Activated CD4-positive, alpha-beta T cell treated with anti-CD3 and anti-CD28 coated beads, Interleukin-2, Interleukin-4, amounts not matched to agents 100 ng/mL and 50 ng/mL, durations not matched to agents 16 hours and 8 hours (primary cell): Measurements from ENCODE around the gene IFNAR1.
A peak's percentile ranks its signal among the peaks of the same experiment; 100 is the strongest.
"Not testable (repeated sequence)": the region's sequence is repeated elsewhere in the genome, so short reads cannot be mapped to it uniquely, and the experiment has no call there.

Experiments
- DNase-seq: peaks from one replicate; pipeline ENCODE4 v3.0.0-alpha.2; 2020; ENCODE audit warnings: low spot score

IFNAR1 gene

GRCh38 chr21:33308586-33309490 lies 15.9 kb upstream of the IFNAR1 start:
- DNase-seq, result no peak

- DNase-seq, result no peak
Observed at GRCh38 chr21:33309778-33310177, 15.0 kb upstream of the IFNAR1 start.

DNA sequence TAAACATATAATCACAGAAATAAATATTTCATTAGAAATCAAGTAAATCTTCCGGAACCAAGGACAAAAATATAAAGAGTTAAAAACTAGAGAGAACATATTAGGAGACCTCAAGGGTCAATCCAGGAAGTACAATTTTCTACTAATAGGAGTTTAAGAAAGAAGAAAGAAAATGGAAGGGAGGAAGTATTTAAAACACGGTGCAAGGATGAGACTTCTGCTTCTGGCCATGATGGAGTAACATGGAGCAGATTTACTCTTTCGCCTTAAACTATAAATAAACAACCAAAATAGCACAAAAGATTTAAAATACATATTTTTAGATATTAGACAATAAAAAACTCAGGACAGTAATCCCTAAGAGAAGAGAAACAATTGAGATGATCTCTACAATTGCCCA lies 12.6 kb upstream of the IFNAR1 start:
- no peak for DNase-seq

GRCh38 chr21:33313183-33313582 lies 11.6 kb upstream of the IFNAR1 start:
- no peak for DNase-seq

DNA sequence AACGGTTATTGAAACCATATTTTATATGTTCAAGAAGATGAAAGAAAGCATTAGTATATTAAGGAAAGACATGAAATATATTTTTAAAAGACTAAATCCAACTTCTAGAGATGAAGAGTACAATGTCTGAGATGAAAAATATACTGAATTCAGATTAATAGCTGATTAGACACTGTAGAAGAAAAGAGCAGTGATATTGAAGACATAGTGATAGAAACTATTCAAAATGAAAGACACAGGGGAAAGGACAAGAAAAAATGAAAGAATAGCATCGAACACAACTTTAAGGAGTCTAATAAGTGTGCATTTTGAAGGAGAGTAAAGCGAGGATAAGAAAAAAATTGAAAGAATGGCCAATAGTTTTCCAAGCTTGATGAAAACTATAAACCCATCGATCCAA lies 11.2 kb upstream of the IFNAR1 start:
- no peak for DNase-seq

DNA sequence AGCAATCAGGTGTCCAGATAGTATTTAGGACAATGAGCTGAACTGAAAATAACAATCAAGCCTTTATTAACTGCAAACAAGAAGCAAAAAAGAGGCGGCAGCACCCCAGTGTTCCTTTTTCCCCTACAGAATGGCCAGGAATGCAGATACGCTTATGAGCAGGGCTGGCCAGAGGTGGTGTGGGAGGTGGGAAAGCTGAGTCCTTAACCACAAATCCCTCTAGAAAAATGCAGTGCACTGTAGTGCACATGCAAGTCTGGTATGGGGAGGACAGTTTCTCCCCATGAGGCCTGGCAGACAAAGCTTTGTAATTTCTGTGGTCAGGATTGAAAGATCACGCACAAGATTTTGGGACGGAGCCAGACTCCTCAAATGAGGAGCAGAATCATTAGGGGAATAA lies 10.7 kb upstream of the IFNAR1 start:
- DNase-seq, result no peak

DNA sequence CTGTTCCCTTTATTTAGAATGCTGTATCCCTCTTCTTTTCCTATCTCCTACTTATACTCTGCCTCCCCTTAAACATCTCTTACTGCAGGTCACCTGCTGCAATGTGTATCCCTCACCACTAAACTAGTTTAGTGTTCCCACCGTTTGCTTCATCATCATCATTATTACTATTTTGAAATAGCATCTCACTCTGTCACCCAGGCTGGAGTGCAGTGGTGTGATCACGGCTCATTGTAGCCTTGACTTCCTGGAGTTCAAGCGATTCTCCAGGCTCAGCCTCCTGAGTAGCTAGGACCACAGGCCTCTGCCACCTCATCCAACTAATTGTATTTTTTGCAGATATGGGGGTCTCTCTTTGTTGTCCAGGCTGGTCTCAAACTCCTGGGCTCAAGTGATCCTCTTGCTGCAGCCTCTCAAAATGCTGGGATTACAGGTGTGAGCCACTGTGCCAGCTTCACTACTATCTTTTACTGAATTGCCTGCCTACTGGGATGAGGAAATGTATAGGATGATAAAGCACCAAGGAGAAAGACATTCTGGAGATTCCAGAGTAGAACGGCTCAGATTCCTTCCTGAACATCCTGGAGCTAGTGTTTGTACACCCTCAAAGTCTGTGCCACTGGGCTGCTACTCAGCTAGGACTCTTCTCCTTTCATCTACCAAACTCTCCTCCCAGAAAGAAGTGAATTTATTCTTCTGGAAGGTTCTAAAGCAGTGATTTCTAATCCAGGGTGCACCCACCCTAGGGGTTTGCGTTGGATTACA lies 8.6 kb upstream of the IFNAR1 start:
- no peak for DNase-seq

DNA sequence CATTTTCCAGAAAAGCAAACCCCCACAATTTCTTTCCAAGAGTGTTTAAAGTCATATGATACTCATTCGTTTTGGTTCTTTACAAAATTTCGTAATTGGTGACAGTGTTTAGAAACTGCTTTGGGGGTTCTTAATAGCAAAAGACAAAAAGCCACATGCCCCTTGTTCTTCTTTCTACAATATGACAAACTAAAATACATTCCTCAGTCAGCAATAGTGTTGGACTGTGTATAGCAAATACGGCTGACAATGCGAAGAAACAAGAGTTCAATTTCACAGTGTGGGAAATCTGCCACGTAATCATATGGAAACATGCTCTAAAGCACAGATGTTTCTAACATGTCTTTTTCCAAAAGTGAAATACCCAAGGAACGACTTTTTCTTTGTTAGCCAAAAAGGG lies 7.6 kb upstream of the IFNAR1 start:
- no peak for DNase-seq

DNA sequence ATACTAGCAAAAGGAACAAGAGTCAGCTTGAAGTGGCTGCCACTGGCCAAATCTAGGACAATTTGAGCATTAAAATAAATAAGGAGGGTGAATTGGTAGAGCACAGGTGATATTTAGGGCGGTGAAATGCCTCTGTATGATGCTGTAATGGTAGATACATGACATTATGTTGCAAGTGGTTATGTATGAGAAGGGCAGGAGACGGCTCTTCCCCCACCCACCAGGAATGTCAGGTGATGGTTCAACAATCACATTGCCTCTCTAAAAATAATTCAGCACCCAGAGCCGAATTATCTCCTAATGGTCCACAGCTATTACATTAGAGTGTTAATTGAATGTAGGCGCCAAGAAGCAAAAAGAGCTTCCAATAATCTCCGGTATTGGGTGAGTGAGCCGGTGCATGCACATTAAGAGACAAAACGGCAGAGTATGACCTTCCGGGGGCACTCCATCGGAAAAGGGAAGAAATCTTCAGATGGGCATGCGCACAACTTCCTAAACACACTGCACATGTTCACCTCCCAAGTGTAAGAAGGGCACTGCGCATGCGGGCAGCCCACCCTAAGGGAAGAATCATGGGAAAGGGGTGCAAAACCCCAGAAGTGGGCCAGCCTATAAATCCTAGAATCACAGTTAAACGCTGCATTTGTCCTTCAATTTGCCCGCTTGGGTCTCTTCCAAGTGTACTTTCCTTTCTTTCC lies 6.8 kb upstream of the IFNAR1 start:
- DNase-seq, result no peak

DNA sequence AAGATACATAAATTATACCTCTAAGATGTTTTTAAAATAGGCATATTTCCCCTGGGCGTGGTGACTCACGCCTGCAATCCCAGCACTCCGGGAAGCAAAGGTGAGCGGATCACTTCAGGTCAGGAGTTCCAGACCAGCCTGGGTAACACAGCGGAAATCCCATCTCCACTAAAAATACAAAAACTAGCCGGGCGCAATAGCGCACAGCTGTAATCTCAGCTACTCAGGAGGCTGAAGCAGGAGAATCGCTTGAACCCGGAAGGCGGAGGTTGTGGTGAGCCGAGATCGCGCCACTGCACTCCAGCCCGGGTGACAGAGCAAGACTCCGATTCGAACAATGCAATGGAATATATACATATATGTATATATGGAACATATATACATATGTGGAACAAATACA lies 3.8 kb upstream of the IFNAR1 start:
- not testable (repeated sequence) for DNase-seq

- not testable (repeated sequence) for DNase-seq
Observed at GRCh38 chr21:33323610-33324009, 1.2 kb upstream of the IFNAR1 start.

DNA sequence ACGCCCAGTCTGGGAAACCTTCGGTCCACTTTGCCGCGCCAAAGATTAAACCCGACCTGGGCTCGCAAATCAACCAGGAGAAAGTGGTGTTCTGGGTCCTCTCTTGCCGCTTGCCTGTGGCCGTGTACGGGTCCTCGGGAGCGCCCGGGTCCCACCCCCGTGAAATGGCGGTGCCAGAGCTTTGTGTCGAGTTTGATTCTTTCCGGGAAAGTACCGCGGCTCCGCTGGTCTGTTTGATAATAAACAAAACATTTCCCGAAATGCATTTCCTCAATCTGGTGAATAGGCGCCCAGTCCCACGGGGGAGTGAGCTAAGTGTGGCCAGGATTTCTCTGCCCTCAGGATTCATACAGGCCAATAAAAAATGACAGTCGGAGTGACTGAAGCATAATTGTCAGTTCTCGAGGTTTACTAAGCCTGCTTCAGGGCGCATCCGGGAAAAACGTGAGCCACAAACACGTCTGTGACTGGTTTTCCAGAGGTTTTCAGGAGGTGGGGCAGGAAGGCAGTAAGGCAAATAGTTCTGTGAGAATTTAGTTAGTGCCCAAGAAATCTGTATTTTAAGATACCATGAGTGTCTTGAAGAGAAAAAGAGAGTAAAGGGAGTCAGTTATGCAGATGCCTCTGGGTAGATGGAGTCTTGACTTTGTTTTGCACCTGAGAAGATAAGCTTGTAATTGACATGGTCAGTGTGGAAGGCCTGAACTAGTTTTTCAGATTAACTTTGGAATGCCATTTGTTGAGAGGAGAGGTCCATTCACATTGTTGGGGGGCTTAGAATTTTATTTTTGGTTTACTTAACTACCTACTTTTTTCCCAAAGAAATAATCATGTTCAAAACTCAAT lies 675 bp downstream of the IFNAR1 start:
- DNase-seq, result peak; percentile 65

- DNase-seq, result no peak
Observed at GRCh38 chr21:33327326-33327725, 2.6 kb downstream of the IFNAR1 start.

GRCh38 chr21:33327792-33328433 lies 3.1 kb downstream of the IFNAR1 start:
- no peak for DNase-seq

DNA sequence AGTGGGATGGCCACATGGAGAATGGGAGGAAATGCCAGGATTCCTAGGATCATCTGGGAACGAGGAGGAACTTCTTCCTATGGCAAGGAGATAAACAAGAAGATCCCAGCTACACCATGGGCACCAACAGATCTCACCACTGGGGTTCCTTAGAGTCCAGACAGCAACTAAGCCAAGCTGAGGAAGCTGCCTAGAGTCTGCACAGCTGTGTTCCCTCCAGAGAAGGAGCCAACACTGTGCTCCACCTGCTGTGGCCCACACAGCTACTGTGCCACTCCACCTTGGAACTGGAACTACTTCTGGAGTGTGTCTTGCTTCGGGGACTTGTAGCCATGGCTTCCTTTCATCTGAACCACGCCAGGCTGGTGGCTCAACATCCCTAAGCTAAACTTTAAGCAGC lies 6.0 kb downstream of the IFNAR1 start:
- DNase-seq, result no peak

GRCh38 chr21:33332143-33332542 lies 7.4 kb downstream of the IFNAR1 start:
- no peak for DNase-seq

DNA sequence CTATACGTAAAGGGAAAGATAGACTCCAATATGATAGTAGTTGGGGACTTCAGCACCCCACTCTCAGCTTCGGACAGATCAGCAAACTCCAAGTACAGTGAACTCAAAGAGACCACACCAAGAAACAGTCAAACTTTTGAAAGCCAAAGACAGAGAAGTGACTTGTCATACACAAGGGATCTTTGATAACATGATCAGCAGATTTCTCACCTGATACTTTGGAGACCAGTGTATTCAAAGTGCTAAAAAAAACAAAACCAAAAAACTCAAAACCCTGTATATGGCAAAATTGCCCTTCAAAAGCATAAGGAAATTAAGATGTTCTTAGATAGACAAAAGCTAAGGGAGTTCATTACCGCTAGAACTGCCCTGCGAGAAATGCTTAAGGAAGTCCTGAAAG lies 9.4 kb downstream of the IFNAR1 start:
- no peak for DNase-seq

DNA sequence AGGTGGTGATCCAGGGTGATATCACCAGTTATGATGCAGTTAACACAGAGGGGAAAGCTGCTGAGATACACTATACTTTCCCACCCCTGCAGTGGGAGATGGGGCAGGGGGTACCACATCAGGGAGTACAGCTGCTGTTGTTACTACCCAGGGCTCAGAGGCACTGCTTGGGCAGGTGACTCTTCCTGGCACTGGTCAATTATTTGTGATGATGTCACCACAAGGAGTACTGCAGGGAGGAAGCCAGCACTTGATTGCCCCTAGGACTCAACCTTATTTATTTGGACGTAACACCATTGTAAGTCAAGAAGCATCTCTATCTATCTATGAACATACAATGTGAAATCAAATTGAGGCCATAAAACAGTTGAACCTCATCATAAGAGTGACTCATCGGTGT lies 10.1 kb downstream of the IFNAR1 start:
- DNase-seq, result no peak

DNA sequence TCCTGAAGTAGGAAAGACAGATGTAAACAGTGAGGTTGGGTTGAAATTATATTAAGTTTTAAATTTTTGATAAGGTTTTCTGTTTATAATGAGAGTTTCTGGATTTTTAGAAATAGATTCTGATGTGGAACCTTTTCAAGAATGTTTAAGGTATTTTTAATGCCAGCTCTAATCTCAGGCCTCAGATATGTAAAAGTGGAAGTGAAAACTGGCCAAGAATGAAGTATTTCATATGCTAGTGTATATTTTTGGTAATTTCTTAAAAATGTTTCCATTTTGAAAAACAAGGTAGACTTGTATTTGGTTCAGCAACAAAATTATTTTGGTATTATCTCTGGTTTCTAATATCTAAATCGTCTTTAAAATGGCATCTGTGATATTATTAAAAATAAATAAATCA lies 14.4 kb downstream of the IFNAR1 start:
- DNase-seq, result no peak

DNA sequence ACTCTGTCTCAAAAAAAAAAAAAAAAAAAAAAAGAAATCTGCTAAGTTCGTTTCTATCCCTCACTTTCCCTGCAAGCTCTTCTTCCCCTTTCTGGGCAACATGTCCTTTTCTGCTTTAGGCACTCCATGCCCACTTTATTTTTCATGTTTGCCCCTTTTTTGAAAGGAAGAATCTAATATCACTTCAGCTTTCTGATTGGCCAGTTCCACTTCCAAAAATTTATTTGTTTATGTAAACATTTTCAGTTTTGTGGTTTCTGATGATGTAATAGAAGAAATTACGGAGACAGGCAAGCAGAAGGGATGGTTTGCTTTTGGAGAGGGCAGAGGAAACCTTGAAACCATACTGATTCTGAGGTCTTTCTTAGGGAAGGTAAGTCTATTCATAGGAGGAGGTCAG lies 15.1 kb downstream of the IFNAR1 start:
- DNase-seq, result no peak

DNA sequence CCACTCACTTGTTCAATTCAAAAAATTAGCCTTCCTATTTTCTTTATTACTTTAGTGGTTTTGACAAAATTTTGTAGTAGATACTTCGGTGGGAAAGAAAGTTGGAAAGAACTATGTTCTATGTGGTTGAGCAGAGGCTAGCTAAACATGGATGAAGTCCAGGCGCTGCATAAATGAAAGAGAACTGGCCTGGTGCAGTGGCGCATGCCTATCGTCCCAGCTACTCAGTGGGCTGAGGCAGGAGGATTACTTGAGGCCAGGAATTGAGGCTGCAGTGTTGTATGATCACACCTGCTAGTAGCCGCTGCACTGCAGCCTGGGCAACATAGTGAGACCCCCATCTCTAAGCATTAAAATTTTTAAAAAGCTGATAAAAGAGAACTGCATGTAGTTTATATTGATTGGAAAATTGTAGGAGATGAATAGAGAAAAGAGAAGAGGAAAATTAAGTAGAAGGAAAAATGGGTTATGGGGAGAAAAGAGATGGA lies 21.0 kb downstream of the IFNAR1 start:
- DNase-seq, result no peak
